Mesendoderm (in vitro differentiated cells): ENCODE measurements around the gene ANKS1A.
A peak's percentile ranks its signal among the peaks of the same experiment; 100 is the strongest.

Experiments used
- DNase-seq: peaks from one replicate; pipeline ENCODE4 v3.0.0; 2013
- H2AK5ac ChIP-seq: 2 replicates; pipeline ENCODE4 v1.6.1; 2013; ENCODE audit warnings: low read length, inconsistent platforms
- H2BK120ac ChIP-seq: 2 replicates; pipeline ENCODE4 v1.6.1; 2013; ENCODE audit warnings: low read depth, mild to moderate bottlenecking, low read length, moderate library complexity, mixed read lengths
- H2BK15ac ChIP-seq: replicated peaks from 2 replicates; pipeline ENCODE4 v1.6.1; 2013; ENCODE audit warnings: low read depth, mild to moderate bottlenecking, moderate library complexity
- H2BK5ac ChIP-seq: 2 replicates; pipeline ENCODE4 v1.6.1; 2013; ENCODE audit warnings: low read length, inconsistent platforms
- H3K18ac ChIP-seq: 2 replicates; pipeline ENCODE4 v1.6.1; 2013; ENCODE audit warnings: mild to moderate bottlenecking, low read length, mixed read lengths
- H3K23ac ChIP-seq: one replicate; pipeline ENCODE4 v1.6.1; 2013; ENCODE audit warnings: low read length
- H3K27ac ChIP-seq: 2 replicates; pipeline ENCODE4 v1.5.1; 2013; ENCODE audit warnings: low read depth, mild to moderate bottlenecking, inconsistent platforms, low read length, moderate library complexity
- H3K27me3 ChIP-seq: 2 replicates; pipeline ENCODE4 v1.6.1; 2013; ENCODE audit warnings: low read length, control low read depth, mild to moderate bottlenecking, inconsistent platforms; ENCODE audit not compliant: insufficient read depth, poor library complexity
- H3K36me3 ChIP-seq: 2 replicates; pipeline ENCODE4 v1.6.1; 2013; ENCODE audit warnings: low read length, inconsistent platforms; ENCODE audit not compliant: control insufficient read depth, insufficient read depth
- H3K4ac ChIP-seq: one replicate; pipeline ENCODE4 v1.6.1; 2013; ENCODE audit warnings: low read depth, mild to moderate bottlenecking, low read length, moderate library complexity
- H3K4me1 ChIP-seq: 2 replicates; pipeline ENCODE4 v1.6.1; 2013; ENCODE audit warnings: low read depth, low read length, inconsistent platforms; ENCODE audit not compliant: control insufficient read depth
- H3K4me2 ChIP-seq: 2 replicates; pipeline ENCODE4 v1.6.1; 2013; ENCODE audit warnings: low read length
- H3K4me3 ChIP-seq: 2 replicates; pipeline ENCODE4 v1.5.1; 2013; ENCODE audit warnings: mild to moderate bottlenecking, low read length
- H3K56ac ChIP-seq: one replicate; pipeline ENCODE4 v1.6.1; 2013; ENCODE audit warnings: low read length
- H3K79me1 ChIP-seq: 2 replicates; pipeline ENCODE4 v1.6.1; 2013; ENCODE audit warnings: low read length, inconsistent platforms
- H3K79me2 ChIP-seq: 2 replicates; pipeline ENCODE4 v1.6.1; 2013; ENCODE audit warnings: mild to moderate bottlenecking, low read length; ENCODE audit not compliant: control insufficient read depth, insufficient read depth
- H3K9ac ChIP-seq: 2 replicates; pipeline ENCODE4 v1.6.1; 2013; ENCODE audit warnings: low read length, inconsistent platforms
- H4K5ac ChIP-seq: one replicate; pipeline ENCODE4 v1.6.1; 2013; ENCODE audit warnings: low read length
- H4K8ac ChIP-seq: one replicate; pipeline ENCODE4 v1.6.1; 2013; ENCODE audit warnings: low read depth, mild to moderate bottlenecking, control low read depth, low read length, moderate library complexity
- WGBS: extraction: QIAGEN DNeasy Blood & Tissue Kit; methylation state at CpG from one replicate; pipeline ENCODE4 v1.1.7; 2013; ENCODE audit warnings: low lambda C conversion rate, missing lambda C conversion rate; ENCODE audit not compliant: insufficient coverage; ENCODE audit errors: extremely low coverage; 5-methylcytosine and 5-hydroxymethylcytosine counted together

ANKS1A gene

DNA sequence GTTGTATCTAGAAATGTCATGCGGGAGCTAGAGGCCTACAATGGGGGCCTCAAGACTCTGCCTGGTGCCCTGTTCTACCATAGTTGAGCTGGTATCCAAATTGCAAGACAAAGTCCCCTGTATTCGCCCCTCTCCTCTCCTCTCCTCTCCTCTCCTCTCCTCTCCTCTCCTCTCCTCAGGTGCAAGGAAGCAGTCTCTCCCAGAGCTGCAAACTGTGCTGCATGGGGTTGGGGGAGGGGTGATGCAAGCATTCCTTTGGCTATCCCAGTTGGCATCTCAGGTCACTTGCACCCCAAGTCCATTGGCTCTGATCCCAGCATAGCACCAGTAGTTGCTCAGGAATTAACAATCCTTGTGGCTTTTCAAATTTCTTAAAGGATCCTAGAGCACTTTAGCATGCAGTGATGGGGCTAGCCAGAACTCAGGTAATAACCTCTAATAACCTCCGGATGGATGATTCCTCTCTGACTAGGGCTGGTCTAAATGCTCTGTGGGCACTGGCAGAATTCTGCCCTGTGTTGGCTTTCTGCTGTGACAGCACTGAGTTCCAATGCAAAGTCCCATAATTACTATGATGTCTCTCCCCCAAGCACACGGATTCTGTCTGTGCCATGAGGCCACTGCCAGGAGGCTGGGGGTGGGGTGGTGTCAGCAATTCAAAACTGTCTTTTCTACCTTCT, 36.5 kb upstream of the ANKS1A start:
- DNase-seq: no peak
- H3K56ac ChIP-seq: no peak overlapping the region
- no peaks in the 10 kb centered on the region for H3K36me3 ChIP-seq
- H2AK5ac ChIP-seq: no peak overlapping the region
- H4K5ac ChIP-seq: no peak overlapping the region
- H3K27ac ChIP-seq: no peak overlapping the region
- H2BK15ac ChIP-seq: no peak overlapping the region
- H3K4me2 ChIP-seq: no peak overlapping the region
- no peak overlapping the region for H3K9ac ChIP-seq
- no peaks in the 10 kb centered on the region for H3K4me1 ChIP-seq
- H3K4me3 ChIP-seq: no peak overlapping the region
- no peak overlapping the region for H3K4ac ChIP-seq
- no peak overlapping the region for H3K23ac ChIP-seq
- no peak overlapping the region for H3K18ac ChIP-seq
- no peak overlapping the region for H2BK5ac ChIP-seq
- WGBS: no CpG with 5 or more reads among the region's 4 CpGs
- H3K79me1 ChIP-seq: no peaks in the 10 kb centered on the region
- no peaks in the 10 kb centered on the region for H3K79me2 ChIP-seq
- H4K8ac ChIP-seq: no peak overlapping the region
- no peaks in the 10 kb centered on the region for H3K27me3 ChIP-seq
- H2BK120ac ChIP-seq: no peak overlapping the region

- WGBS: no CpG with 5 or more reads among the region's 7 CpGs
- Histone ChIP-seq H3K27me3 (no peaks in the 10 kb centered on the region), H3K18ac (no peak overlapping the region), H3K79me2 (no peaks in the 10 kb centered on the region), H3K36me3 (peaks cover 3% of the 10 kb centered on the region), H2BK5ac (no peak overlapping the region), H3K4ac (no peak overlapping the region), H3K4me1 (no peaks in the 10 kb centered on the region), H3K56ac (no peak overlapping the region), H4K8ac (no peak overlapping the region), H2BK15ac (no peak overlapping the region), H3K4me3 (no peak overlapping the region), H3K23ac (no peak overlapping the region), H4K5ac (no peak overlapping the region), H3K79me1 (no peaks in the 10 kb centered on the region), H3K9ac (no peak overlapping the region), H2BK120ac (no peak overlapping the region), H3K4me2 (no peak overlapping the region), H2AK5ac (no peak overlapping the region), H3K27ac (no peak overlapping the region)
- peak; percentile 34 for DNase-seq
These were observed 33.6 kb upstream of the ANKS1A start for GRCh38 chr6:34855463-34855862.

DNA sequence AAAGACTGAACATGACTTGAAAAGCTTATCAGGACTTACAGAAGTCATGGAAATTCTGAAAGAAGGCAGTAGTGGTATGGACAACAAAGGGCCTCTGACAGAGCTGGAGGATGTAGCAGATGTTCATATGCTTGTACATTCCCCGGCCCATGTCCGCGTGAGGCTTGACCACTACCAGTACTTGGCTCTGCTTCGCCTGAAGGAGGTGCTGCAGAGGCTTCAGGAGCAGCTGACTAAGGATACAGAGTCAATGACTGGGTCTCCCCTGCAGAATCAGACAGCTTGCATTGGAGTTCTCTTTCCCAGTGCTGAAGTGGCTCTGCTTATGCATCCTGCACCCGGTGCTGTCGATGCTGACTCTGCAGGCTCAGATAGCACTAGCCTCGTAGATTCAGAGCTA, 30.4 kb upstream of the ANKS1A start:
- H3K18ac ChIP-seq: no peak overlapping the region
- H4K5ac ChIP-seq: no peak overlapping the region
- H3K27me3 ChIP-seq: no peaks in the 10 kb centered on the region
- H3K27ac ChIP-seq: no peak overlapping the region
- H4K8ac ChIP-seq: no peak overlapping the region
- no peak overlapping the region for H2BK5ac ChIP-seq
- no peak overlapping the region for H3K4me3 ChIP-seq
- no peaks in the 10 kb centered on the region for H3K79me1 ChIP-seq
- H3K36me3 ChIP-seq: peaks cover 3% of the 10 kb centered on the region
- H3K4me2 ChIP-seq: no peak overlapping the region
- H2BK15ac ChIP-seq: no peak overlapping the region
- H3K23ac ChIP-seq: no peak overlapping the region
- no peak overlapping the region for H3K56ac ChIP-seq
- H3K79me2 ChIP-seq: no peaks in the 10 kb centered on the region
- no peak overlapping the region for H3K9ac ChIP-seq
- no peak overlapping the region for H2AK5ac ChIP-seq
- H2BK120ac ChIP-seq: no peak overlapping the region
- no peaks in the 10 kb centered on the region for H3K4me1 ChIP-seq
- no CpG with 5 or more reads among the region's 7 CpGs for WGBS
- peak; percentile 40 for DNase-seq
- H3K4ac ChIP-seq: no peak overlapping the region

GRCh38 chr6:34859951-34860350, 29.1 kb upstream of the ANKS1A start:
- Histone ChIP-seq H2BK5ac (no peak overlapping the region), H2BK120ac (no peak overlapping the region), H3K4me1 (no peaks in the 10 kb centered on the region), H3K79me2 (no peaks in the 10 kb centered on the region), H3K18ac (no peak overlapping the region), H3K27ac (no peak overlapping the region), H3K9ac (no peak overlapping the region), H3K56ac (no peak overlapping the region), H3K4me2 (no peak overlapping the region), H3K23ac (no peak overlapping the region), H3K4me3 (no peak overlapping the region), H4K5ac (no peak overlapping the region), H3K4ac (no peak overlapping the region), H2BK15ac (no peak overlapping the region), H4K8ac (no peak overlapping the region), H3K36me3 (peaks cover 3% of the 10 kb centered on the region), H3K79me1 (no peaks in the 10 kb centered on the region), H3K27me3 (no peaks in the 10 kb centered on the region), H2AK5ac (no peak overlapping the region)
- DNase-seq: no peak
- no CpG with 5 or more reads among the region's 4 CpGs for WGBS

DNA sequence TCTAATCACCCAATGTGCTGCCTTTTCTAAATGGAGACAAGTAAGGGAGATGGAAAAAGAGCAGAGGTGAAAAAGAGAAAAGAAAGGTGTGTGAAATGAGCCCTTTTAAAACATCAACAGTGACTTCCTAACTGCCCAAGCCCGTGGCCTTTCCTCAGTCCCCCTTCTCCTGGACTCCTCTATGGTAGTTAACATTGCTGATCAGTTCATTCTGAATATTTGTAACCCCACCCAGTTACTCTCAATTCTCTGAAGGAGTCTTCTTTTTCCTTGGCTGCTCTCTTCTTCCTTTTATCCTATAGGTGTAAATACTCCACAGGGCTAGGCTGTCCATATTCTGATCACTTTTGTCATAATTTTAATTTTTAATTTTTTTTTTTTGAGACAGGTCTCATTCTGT, 28.3 kb upstream of the ANKS1A start:
- no peak overlapping the region for H2AK5ac ChIP-seq
- H2BK15ac ChIP-seq: no peak overlapping the region
- H3K56ac ChIP-seq: no peak overlapping the region
- H3K4me3 ChIP-seq: no peak overlapping the region
- DNase-seq: no peak
- no peaks in the 10 kb centered on the region for H3K79me1 ChIP-seq
- no peak overlapping the region for H3K9ac ChIP-seq
- no peak overlapping the region for H3K23ac ChIP-seq
- peaks cover 3% of the 10 kb centered on the region for H3K36me3 ChIP-seq
- no peaks in the 10 kb centered on the region for H3K79me2 ChIP-seq
- H3K18ac ChIP-seq: no peak overlapping the region
- no peak overlapping the region for H4K5ac ChIP-seq
- no peak overlapping the region for H3K4ac ChIP-seq
- H2BK5ac ChIP-seq: no peak overlapping the region
- no peak overlapping the region for H2BK120ac ChIP-seq
- no peaks in the 10 kb centered on the region for H3K27me3 ChIP-seq
- no peak overlapping the region for H3K27ac ChIP-seq
- no peaks in the 10 kb centered on the region for H3K4me1 ChIP-seq
- no peak overlapping the region for H4K8ac ChIP-seq
- H3K4me2 ChIP-seq: no peak overlapping the region
- no CpG with 5 or more reads among the region's 1 CpG for WGBS

- H3K27me3 ChIP-seq: no peaks in the 10 kb centered on the region
- no peak overlapping the region for H3K4me2 ChIP-seq
- H3K79me1 ChIP-seq: no peaks in the 10 kb centered on the region
- peaks cover 5% of the 10 kb centered on the region for H3K36me3 ChIP-seq
- H3K27ac ChIP-seq: no peak overlapping the region
- H4K8ac ChIP-seq: no peak overlapping the region
- H4K5ac ChIP-seq: no peak overlapping the region
- no peak overlapping the region for H3K9ac ChIP-seq
- DNase-seq: no peak
- H3K4me1 ChIP-seq: no peaks in the 10 kb centered on the region
- no peak overlapping the region for H2BK120ac ChIP-seq
- no peak overlapping the region for H3K4ac ChIP-seq
- H2AK5ac ChIP-seq: no peak overlapping the region
- H2BK5ac ChIP-seq: no peak overlapping the region
- H3K56ac ChIP-seq: no peak overlapping the region
- H2BK15ac ChIP-seq: no peak overlapping the region
- no peak overlapping the region for H3K23ac ChIP-seq
- no peak overlapping the region for H3K4me3 ChIP-seq
- H3K79me2 ChIP-seq: no peaks in the 10 kb centered on the region
- no peak overlapping the region for H3K18ac ChIP-seq
- WGBS: no CpG with 5 or more reads among the region's 4 CpGs
These were observed 25.0 kb upstream of the ANKS1A start for GRCh38 chr6:34864007-34864406.
